Panc1 (cell line): ENCODE results near the gene WDR27. TPM values are rescaled to one million over a fixed set of nuclear protein-coding genes. Genes with fewer than 3 reads are reported as not detected.

ENCODE experiments used
- ATAC-seq: fragments of 200-7000 bp; cut with Tn5 transposase; 2 replicates; pipeline ENCODE4 v1.9.1; 2020; ENCODE audit warnings: mild to moderate bottlenecking, moderate library complexity
- BruUV-seq: library from RNA; stranded (reverse); fragments of 400-500 nt; replicated peaks from 2 replicates; lab custom pipeline; 2021; lab: Mats Ljungman, UMichigan
- CTCF ChIA-PET: fragments of 300-600 bp; sonication (Branson Sonifier 250); formaldehyde crosslinking; loops from one replicate; lab custom pipeline; 2022; ENCODE audit warnings: antibody characterized with exemption; lab: Charles Lee
- POLR2A ChIA-PET: fragments of 300-600 bp; sonication (Branson Sonifier 250); formaldehyde crosslinking; loops from one replicate; lab custom pipeline; 2022; ENCODE audit warnings: antibody characterized with exemption; lab: Charles Lee
- DNase-seq: peaks from one replicate; pipeline ENCODE4 v3.0.0-alpha.2; 2010; ENCODE audit warnings: low read depth, low spot score
- H3K27ac ChIP-seq: 2 replicates; pipeline ENCODE4 v1.5.1; 2011; ENCODE audit warnings: mild to moderate bottlenecking, low read length, inconsistent platforms
- H3K27me3 ChIP-seq: fragments of 200-500 bp; sonication (Bioruptor generic); 2 replicates; pipeline ENCODE4 v1.6.0; 2014; ENCODE audit warnings: low read length, inconsistent platforms; ENCODE audit not compliant: control insufficient read depth, insufficient read depth
- H3K36me3 ChIP-seq: fragments of 200-500 bp; sonication (Bioruptor generic); 2 replicates; pipeline ENCODE4 v1.5.1; 2014; ENCODE audit warnings: inconsistent platforms, mild to moderate bottlenecking, low read length, moderate library complexity; ENCODE audit not compliant: control insufficient read depth, insufficient read depth
- H3K4me1 ChIP-seq: 2 replicates; pipeline ENCODE4 v1.5.1; 2011; ENCODE audit warnings: inconsistent platforms, mild to moderate bottlenecking, low read length, moderate library complexity; ENCODE audit not compliant: control insufficient read depth, insufficient read depth
- H3K4me3 ChIP-seq, 2 experiments: 2 replicates each; pipeline ENCODE4 v1.5.1; 2011 to 2012; ENCODE audit warnings: low read depth in 2 of 2, low read length in 2 of 2, mild to moderate bottlenecking in 2 of 2, inconsistent platforms in 1 of 2, moderate library complexity in 1 of 2
- H3K9me3 ChIP-seq: fragments of 200-500 bp; sonication (Bioruptor generic); 2 replicates; pipeline ENCODE4 v1.5.1; 2014; ENCODE audit warnings: low read depth, mild to moderate bottlenecking, inconsistent platforms, low read length, moderate library complexity; ENCODE audit not compliant: control insufficient read depth, insufficient read depth
- CTCF ChIP-seq: fragments of 450-650 bp; IDR thresholded peaks from 2 replicates; pipeline ENCODE4 v1.5.1; 2017; ENCODE audit warnings: mild to moderate bottlenecking
- POLR2AphosphoS5 ChIP-seq: IDR thresholded peaks from 2 replicates; pipeline ENCODE4 v1.6.1; 2012; ENCODE audit warnings: mild to moderate bottlenecking, low read depth, low read length, moderate library complexity
- SIN3A ChIP-seq: IDR thresholded peaks from 2 replicates; pipeline ENCODE4 v1.6.1; 2012; ENCODE audit warnings: low read depth, mild to moderate bottlenecking, low read length, moderate library complexity, borderline replicate concordance; ENCODE audit not compliant: insufficient read depth
- TCF7L2 ChIP-seq: IDR thresholded peaks from 2 replicates; pipeline ENCODE4 v1.6.1; 2011; ENCODE audit warnings: mild to moderate bottlenecking, low read depth, low read length, inconsistent platforms
- in situ Hi-C: cut with HindIII; loops from 2 replicates; pipeline ENCODE4 v1.10.0; 2016; ENCODE audit warnings: low sequenced_read_pairs, low pct_unique_long_range_greater_than_20kb
- intact Hi-C: fragments of 100-400 bp; cut with micrococcal nuclease; formaldehyde crosslinking; loops from one replicate; pipeline ENCODE4 v1.10.0; 2022; ENCODE audit not compliant: unreplicated experiment
- total RNA-seq: library from RNA; stranded (reverse); gene quantifications from one replicate; pipeline ENCODE4 v1.2.1, GENCODE V29; 2021; ENCODE audit not compliant: unreplicated experiment
- TF ChIP-seq, protein P1 (sequence below), 2 experiments: IDR thresholded peaks; 2 replicates each; pipeline ENCODE4 v1.6.1; 2011 to 2012; ENCODE audit warnings: low read depth in 2 of 2, control low read depth in 1 of 2, low read length in 1 of 2, mild to moderate bottlenecking in 1 of 2, moderate library complexity in 1 of 2; ENCODE audit not compliant: insufficient read depth in 1 of 2

The WDR27 gene
- total RNA-seq, 1 experiment from 2014 or later = 56.3 TPM

DNA sequence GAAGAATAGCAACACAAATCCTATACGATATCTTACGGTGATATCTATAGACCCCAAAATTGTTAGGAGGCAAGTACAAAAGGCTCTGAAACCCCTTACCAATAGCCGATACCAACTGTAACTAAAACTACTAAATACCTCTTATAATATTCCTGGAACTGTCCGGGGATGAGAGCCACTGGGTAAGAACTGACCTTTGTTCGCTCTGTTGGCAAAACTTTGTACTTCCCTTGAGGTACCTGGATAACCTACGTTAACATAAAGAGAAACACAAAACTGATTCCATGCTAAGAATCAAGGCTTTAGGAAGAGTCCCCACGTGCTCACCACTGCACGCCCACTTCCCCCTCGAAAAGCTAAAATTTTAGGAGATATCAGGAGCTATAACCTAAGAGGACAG lies 12.8 kb upstream of the WDR27 start:
- no peak overlapping the region for H3K4me3 ChIP-seq
- DNase-seq (no peak), ATAC-seq (no peak)
- TF ChIP-seq POLR2AphosphoS5 (no peak), TCF7L2 (no peak), CTCF (no peak), SIN3A (no peak)
- TF ChIP-seq, protein P1, sequence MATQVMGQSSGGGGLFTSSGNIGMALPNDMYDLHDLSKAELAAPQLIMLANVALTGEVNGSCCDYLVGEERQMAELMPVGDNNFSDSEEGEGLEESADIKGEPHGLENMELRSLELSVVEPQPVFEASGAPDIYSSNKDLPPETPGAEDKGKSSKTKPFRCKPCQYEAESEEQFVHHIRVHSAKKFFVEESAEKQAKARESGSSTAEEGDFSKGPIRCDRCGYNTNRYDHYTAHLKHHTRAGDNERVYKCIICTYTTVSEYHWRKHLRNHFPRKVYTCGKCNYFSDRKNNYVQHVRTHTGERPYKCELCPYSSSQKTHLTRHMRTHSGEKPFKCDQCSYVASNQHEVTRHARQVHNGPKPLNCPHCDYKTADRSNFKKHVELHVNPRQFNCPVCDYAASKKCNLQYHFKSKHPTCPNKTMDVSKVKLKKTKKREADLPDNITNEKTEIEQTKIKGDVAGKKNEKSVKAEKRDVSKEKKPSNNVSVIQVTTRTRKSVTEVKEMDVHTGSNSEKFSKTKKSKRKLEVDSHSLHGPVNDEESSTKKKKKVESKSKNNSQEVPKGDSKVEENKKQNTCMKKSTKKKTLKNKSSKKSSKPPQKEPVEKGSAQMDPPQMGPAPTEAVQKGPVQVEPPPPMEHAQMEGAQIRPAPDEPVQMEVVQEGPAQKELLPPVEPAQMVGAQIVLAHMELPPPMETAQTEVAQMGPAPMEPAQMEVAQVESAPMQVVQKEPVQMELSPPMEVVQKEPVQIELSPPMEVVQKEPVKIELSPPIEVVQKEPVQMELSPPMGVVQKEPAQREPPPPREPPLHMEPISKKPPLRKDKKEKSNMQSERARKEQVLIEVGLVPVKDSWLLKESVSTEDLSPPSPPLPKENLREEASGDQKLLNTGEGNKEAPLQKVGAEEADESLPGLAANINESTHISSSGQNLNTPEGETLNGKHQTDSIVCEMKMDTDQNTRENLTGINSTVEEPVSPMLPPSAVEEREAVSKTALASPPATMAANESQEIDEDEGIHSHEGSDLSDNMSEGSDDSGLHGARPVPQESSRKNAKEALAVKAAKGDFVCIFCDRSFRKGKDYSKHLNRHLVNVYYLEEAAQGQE (IDR thresholded peaks at IDR 0.05; ENCODE audit: insufficient read depth in 1 of 2, low read depth in 2 of 2, low read length in 1 of 2) = no peak
- H3K4me1 ChIP-seq = peaks cover 6% of the 10 kb centered on the region
- no TSS peak for BruUV-seq
- in situ Hi-C loops = no loop called here
- H3K27ac ChIP-seq = no peak overlapping the region
- H3K9me3 ChIP-seq = no peaks in the 10 kb centered on the region
- intact Hi-C loops = no loop called here
- CTCF ChIA-PET = interaction anchor here (0.6 kb wide), 1 partner anchor 550 kb away, joined by 3 read pairs; no protein-coding TSS in a partner anchor
- peaks cover 54% of the 10 kb centered on the region for H3K36me3 ChIP-seq
- no peaks in the 10 kb centered on the region for H3K27me3 ChIP-seq
- POLR2A ChIA-PET = no interaction called here

GRCh38 chr6:169714178-169714577 lies 12.3 kb upstream of the WDR27 start:
- ChIA-PET POLR2A (no interaction called here), CTCF (no interaction called here)
- H3K4me1 ChIP-seq = peaks cover 3% of the 10 kb centered on the region
- BruUV-seq = no TSS peak
- H3K36me3 ChIP-seq = peaks cover 56% of the 10 kb centered on the region
- TF ChIP-seq TCF7L2 = no peak
- ATAC-seq (no peak), DNase-seq (no peak)
- H3K27ac ChIP-seq = no peak overlapping the region
- intact Hi-C loops = no loop called here
- no peak overlapping the region for H3K4me3 ChIP-seq
- no peaks in the 10 kb centered on the region for H3K9me3 ChIP-seq
- no peaks in the 10 kb centered on the region for H3K27me3 ChIP-seq
- in situ Hi-C loops = no loop called here

DNA sequence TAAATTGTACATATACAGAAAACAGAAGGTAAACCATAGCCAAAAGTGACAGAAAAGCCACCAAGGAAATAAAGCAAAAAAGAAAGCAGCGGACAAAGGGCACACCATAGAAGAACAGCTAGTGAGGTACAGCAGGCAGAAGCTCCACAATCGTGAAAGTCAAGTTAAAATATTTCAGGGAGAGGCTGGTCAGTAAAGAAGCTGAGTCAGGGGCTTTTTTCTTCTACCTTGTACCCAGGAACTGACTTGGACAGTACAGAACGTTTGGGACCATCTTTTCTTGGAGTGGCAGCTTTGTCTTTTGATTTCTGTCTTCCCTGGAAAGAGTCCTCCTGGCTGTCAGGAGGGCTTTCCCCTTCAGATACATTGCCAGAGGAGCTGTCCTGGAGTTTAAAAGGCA lies 8.2 kb upstream of the WDR27 start:
- ChIA-PET POLR2A (no interaction called here), CTCF (no interaction called here)
- ATAC-seq (no peak), DNase-seq (no peak)
- Histone ChIP-seq H3K27me3 (no peaks in the 10 kb centered on the region), H3K4me3 (no peak overlapping the region), H3K36me3 (peaks cover 55% of the 10 kb centered on the region), H3K9me3 (no peaks in the 10 kb centered on the region), H3K4me1 (peaks cover 1% of the 10 kb centered on the region), H3K27ac (no peak overlapping the region)
- TF ChIP-seq POLR2AphosphoS5 (no peak), TCF7L2 (no peak), CTCF (no peak), SIN3A (no peak)
- TF ChIP-seq, protein P1 (IDR thresholded peaks at IDR 0.05; ENCODE audit: insufficient read depth in 1 of 2, low read depth in 2 of 2, low read length in 1 of 2) = no peak
- in situ Hi-C loops (no loop called here), intact Hi-C loops (no loop called here)
- no TSS peak for BruUV-seq
